ENCODE measurements around the gene IL24. TPM values are rescaled to one million over a fixed set of nuclear protein-coding genes. Genes with fewer than 3 reads are reported as not detected.
A peak's percentile ranks its signal among the peaks of the same experiment; 100 is the strongest.

Gene IL24
- total RNA-seq, 2 donors from 2014 or later: not detected

GRCh38 chr1:206863266-206863665 is 34.0 kb upstream of the IL24 start:
- no peak overlapping the region for H3K4me3 ChIP-seq
- no peaks in the 10 kb centered on the region for H3K4me1 ChIP-seq
- TF ChIP-seq CTCF (IDR thresholded peaks at IDR 0.05): no peak
- no peaks in the 10 kb centered on the region for H3K9me3 ChIP-seq
- DNase-seq: no peak
- H3K9ac ChIP-seq (ENCODE audit: low read depth in 2 of 2, low read length in 2 of 2): no peak overlapping the region
- H3K27me3 ChIP-seq: no peaks in the 10 kb centered on the region
- intact Hi-C loops (cut with DNase I): loop anchor here (5.0 kb wide), 2 partner anchors 44 to 129 kb away; no protein-coding TSS in a partner anchor
- H3K27ac ChIP-seq: no peak overlapping the region
- H3K36me3 ChIP-seq: no peaks in the 10 kb centered on the region

- H3K27ac ChIP-seq: no peak within 1 kb of the TSS
- H3K4me1 ChIP-seq: no peaks in the 10 kb centered on the region
- no peak within 1 kb of the TSS for H3K4me3 ChIP-seq
- no peaks in the 10 kb centered on the region for H3K9me3 ChIP-seq
- intact Hi-C loops (cut with DNase I): loop anchor here (5.0 kb wide), 3 partner anchors 42 to 127 kb away; no protein-coding TSS in a partner anchor
- TF ChIP-seq CTCF (IDR thresholded peaks at IDR 0.05): peak; percentile 89
- DNase-seq: peak; percentile 83
- H3K9ac ChIP-seq (ENCODE audit: low read depth in 2 of 2, low read length in 2 of 2): no peak within 1 kb of the TSS
- no peaks in the 10 kb centered on the region for H3K27me3 ChIP-seq
- no peaks in the 10 kb centered on the region for H3K36me3 ChIP-seq
Measured at GRCh38 chr1:206864939-206865671, 32.1 kb upstream of the IL24 start, which contains the start of gene IL20. Gene IL20, plus strand, starts transcription at chr1:206865623. Its CDS starts 230 bp downstream, at chr1:206865853.

- H3K9ac ChIP-seq (ENCODE audit: low read depth in 2 of 2, low read length in 2 of 2): no peak overlapping the region
- no peaks in the 10 kb centered on the region for H3K36me3 ChIP-seq
- DNase-seq: no peak
- H3K27me3 ChIP-seq: no peaks in the 10 kb centered on the region
- H3K4me3 ChIP-seq: no peak overlapping the region
- no peaks in the 10 kb centered on the region for H3K4me1 ChIP-seq
- no peaks in the 10 kb centered on the region for H3K9me3 ChIP-seq
- H3K27ac ChIP-seq: no peak overlapping the region
- no peak for TF ChIP-seq CTCF (IDR thresholded peaks at IDR 0.05)
- intact Hi-C loops (cut with DNase I): loop anchor here (5.0 kb wide), 1 partner anchor 116 kb away; no protein-coding TSS in a partner anchor
Measured at GRCh38 chr1:206866062-206866461, 31.2 kb upstream of the IL24 start.

GRCh38 chr1:206867239-206867638 is 30.0 kb upstream of the IL24 start:
- H3K9me3 ChIP-seq: no peaks in the 10 kb centered on the region
- H3K27ac ChIP-seq: no peak overlapping the region
- no peaks in the 10 kb centered on the region for H3K27me3 ChIP-seq
- H3K36me3 ChIP-seq: no peaks in the 10 kb centered on the region
- DNase-seq: no peak
- no peak overlapping the region for H3K9ac ChIP-seq (ENCODE audit: low read depth in 2 of 2, low read length in 2 of 2)
- intact Hi-C loops (cut with DNase I): loop anchor here (5.0 kb wide), 1 partner anchor 115 kb away; no protein-coding TSS in a partner anchor
- no peak overlapping the region for H3K4me3 ChIP-seq
- H3K4me1 ChIP-seq: no peaks in the 10 kb centered on the region
- TF ChIP-seq CTCF (IDR thresholded peaks at IDR 0.05): no peak

- Histone ChIP-seq H3K9me3 (no peaks in the 10 kb centered on the region), H3K36me3 (no peaks in the 10 kb centered on the region), H3K4me1 (no peaks in the 10 kb centered on the region), H3K9ac (ENCODE audit: low read depth in 2 of 2, low read length in 2 of 2) (no peak overlapping the region), H3K27ac (no peak overlapping the region), H3K4me3 (no peak overlapping the region), H3K27me3 (no peaks in the 10 kb centered on the region)
- intact Hi-C loops (cut with DNase I): loop anchor here (5.0 kb wide), 1 partner anchor 115 kb away; no protein-coding TSS in a partner anchor
- DNase-seq: no peak
- no peak for TF ChIP-seq CTCF (IDR thresholded peaks at IDR 0.05)
Measured at GRCh38 chr1:206867716-206868115, 29.5 kb upstream of the IL24 start.

All from colonic mucosa (tissue), 4 donors.